ENCODE measurements around the gene C14orf180.

DNA sequence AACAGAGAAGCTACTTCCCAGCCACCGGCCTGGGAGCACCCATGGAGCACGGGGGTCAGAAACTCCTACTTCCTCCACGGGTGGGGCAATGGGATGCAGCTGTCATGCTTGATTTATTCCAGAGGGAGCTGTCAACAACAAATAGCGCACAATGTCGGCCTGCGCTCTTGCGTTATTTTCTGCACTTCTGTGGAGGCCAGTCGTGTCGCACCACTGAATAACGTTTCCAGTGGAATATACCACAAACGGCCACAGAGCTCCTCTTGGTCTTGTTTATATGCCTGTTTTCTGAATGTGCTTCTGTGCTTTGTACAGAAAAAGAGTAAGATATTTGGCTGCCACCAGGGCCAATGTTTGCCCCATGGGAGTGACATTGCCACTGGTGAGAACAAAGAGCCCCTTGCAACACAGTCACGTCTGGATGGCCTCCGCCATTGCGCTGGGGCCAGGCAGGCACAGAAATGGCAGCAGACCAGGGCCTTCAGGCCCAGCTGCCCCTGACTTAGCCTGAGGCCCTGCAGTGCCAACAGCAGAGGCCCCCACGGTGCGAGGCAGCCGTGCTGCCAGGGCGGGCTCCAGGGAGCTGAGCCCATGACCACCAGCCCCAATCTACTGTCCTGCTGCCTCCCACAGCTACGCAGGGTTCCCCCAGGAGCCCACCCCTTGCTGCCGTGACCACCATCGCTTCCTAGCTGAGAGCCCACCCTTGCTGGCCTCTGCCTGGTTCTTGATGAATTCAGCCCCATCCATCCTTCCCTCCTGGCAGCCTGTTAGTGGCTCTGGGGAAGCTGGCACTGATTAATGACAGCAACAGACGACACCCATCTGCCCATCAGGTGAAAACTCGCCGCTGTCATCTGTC, 53.9 kb downstream of the C14orf180 start:
- TF ChIP-seq, protein P1, sequence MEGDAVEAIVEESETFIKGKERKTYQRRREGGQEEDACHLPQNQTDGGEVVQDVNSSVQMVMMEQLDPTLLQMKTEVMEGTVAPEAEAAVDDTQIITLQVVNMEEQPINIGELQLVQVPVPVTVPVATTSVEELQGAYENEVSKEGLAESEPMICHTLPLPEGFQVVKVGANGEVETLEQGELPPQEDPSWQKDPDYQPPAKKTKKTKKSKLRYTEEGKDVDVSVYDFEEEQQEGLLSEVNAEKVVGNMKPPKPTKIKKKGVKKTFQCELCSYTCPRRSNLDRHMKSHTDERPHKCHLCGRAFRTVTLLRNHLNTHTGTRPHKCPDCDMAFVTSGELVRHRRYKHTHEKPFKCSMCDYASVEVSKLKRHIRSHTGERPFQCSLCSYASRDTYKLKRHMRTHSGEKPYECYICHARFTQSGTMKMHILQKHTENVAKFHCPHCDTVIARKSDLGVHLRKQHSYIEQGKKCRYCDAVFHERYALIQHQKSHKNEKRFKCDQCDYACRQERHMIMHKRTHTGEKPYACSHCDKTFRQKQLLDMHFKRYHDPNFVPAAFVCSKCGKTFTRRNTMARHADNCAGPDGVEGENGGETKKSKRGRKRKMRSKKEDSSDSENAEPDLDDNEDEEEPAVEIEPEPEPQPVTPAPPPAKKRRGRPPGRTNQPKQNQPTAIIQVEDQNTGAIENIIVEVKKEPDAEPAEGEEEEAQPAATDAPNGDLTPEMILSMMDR (IDR thresholded peaks at IDR 0.05) = no peak
- no peak for TF ChIP-seq POLR2A (IDR thresholded peaks at IDR 0.05)
- no peak for TF ChIP-seq EP300 (IDR thresholded peaks at IDR 0.05)

Data from ovary (tissue), 3 donors.